T47D (cell line): ENCODE results near the gene TBR1.

Experiments
- DNase-seq, 2 experiments: peaks; one replicate each; pipeline versions ENCODE4 v3.0.0 to v3.0.0-alpha.2; 2011 to 2012; ENCODE audit warnings: low read depth in 1 of 2, low spot score in 1 of 2
- JUND ChIP-seq: IDR thresholded peaks from 2 replicates; pipeline ENCODE4 v1.6.1; 2012; ENCODE audit warnings: low read depth
- in situ Hi-C: cut with HindIII; loops from 2 replicates; pipeline ENCODE4 v1.10.0; 2016; ENCODE audit warnings: low sequenced_read_pairs, low pct_unique_long_range_greater_than_20kb

The TBR1 gene

GRCh38 chr2:161425728-161426454, 9.8 kb downstream of the TBR1 start:
- no peak for TF ChIP-seq JUND
- no peak for DNase-seq
- in situ Hi-C loops: no loop called here

DNA sequence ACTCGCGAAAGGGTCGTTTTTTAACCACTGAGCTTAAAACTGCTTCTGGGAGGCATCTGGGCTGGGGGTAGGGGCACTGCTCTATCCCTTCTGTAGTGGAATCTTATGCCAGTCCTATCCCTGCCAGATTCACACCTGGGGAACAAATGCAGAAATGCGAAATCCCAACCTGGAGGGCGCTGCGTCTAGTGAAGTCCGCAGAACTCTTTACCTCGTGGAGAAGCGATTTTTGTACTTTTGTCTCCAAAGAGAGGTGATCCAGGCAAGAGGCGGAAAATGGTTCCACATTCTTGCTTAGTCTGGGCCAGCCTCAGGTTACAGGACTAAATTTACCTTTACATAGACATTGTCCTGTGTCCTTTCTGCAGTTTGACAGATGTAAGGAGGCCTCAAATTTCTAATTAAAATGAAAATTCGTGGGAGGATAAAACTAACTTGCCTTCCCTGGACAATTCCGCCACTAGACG, 10.4 kb downstream of the TBR1 start:
- TF ChIP-seq JUND: no peak
- in situ Hi-C loops: no loop called here
- DNase-seq: no peak

GRCh38 chr2:161426922-161427663, 11.0 kb downstream of the TBR1 start:
- no peak for TF ChIP-seq JUND
- DNase-seq: no peak
- in situ Hi-C loops: no loop called here

DNA sequence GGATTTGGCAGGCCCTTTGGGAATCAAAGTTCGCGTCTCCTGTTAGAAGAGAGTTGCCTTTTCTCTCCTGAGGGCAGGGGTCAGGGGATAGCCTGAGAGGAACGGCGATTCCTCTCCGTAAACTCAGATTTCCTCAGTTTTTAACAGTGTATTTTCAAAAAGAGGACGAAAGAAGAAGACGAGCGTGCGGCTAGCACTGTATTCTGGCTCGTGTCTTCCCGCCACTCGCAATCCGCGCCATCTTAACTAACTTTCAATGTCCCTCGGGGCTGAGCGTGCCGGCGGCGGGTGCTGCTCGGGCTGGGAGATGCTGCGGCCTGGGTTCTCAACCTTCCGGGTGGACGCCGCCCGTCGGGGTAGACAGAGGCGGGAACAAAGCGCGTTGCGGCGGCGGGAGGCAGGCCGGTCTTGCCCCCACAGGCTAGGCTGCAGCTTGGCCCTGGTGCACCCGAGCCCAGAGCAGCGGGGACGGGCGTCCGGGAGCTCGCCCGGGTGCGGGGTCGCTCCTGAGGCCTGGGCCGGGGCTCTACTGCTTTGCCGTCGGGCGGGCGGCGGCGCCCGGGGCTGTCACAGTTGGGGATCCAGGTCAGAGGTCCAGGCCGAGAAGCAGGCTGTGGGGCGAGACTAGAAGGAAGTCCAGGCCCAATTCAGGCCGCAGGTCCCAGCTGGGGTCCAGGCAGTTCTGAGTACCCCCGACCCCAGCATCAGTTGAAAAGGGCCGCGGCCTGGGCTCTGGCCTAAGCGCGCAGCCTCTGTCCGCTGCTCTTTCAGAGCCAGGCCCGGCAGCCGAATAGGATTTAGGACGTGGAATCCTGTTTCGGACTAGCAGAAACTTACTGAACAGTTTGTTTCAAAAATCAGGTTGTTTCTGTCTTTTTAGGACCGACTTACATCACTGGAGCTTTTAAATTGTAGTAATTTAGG, 11.8 kb downstream of the TBR1 start:
- in situ Hi-C loops: no loop called here
- DNase-seq: no peak
- no peak for TF ChIP-seq JUND

DNA sequence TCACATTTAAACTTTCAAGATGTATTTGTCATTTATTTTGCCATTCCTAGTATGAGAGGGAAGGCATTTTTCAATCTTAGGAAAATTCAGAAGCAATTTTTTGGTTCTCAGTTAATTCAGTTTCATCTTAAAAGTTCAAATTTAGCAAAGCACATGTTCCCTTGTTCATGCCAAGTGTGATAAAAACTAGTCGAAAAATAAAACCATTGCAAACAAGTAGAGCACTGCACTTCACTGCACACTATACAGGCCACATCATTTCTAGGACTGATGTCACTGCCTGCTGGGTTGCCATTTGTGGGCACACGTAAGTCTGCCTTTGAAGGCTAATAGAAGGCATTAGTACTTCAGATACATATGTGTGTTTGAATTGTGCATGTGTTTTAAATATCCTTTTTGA, 14.3 kb downstream of the TBR1 start:
- TF ChIP-seq JUND: no peak
- DNase-seq: no peak
- in situ Hi-C loops: no loop called here

DNA sequence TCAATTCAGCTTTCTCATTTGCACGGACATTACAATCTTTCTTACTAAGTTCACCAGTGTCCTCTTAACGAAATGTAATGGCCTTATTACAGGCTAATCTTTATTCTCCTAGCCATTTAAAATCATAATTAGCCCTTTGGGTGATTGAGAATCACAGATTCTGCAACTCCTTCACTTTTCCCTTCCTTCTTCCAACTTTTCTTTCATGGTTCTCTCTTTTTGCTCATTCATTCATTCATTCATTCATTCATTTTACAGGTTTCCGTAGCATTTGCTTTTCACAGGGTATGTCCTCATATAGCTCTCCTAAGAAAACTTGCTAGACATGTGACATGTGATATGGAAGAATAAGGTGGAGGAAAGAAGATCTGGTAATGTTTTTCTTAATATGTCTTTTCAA, 16.0 kb downstream of the TBR1 start:
- no peak for TF ChIP-seq JUND
- DNase-seq: no peak
- in situ Hi-C loops: no loop called here

DNA sequence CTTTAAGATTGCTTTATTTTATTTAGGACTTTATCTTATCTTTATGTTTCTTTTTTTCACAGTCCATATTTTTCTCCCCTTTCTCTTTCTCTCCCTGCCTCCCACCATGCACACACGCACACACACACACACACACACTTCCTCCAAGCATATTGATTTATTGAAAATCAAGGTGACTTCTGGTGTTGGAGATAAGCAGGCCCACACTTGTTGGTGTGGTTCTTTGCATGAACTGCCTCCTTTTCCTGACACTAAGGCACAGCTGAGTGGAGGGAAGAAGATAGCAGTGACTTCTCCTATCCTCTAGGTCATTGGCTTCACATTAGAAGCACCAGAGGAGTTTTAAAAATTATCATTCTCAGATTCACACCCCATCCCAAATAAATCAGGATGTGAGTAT, 18.0 kb downstream of the TBR1 start:
- in situ Hi-C loops: no loop called here
- TF ChIP-seq JUND: no peak
- DNase-seq: no peak

- TF ChIP-seq JUND: no peak
- no peak for DNase-seq
- in situ Hi-C loops: no loop called here
Observed at GRCh38 chr2:161436411-161436810, 20.3 kb downstream of the TBR1 start.

DNA sequence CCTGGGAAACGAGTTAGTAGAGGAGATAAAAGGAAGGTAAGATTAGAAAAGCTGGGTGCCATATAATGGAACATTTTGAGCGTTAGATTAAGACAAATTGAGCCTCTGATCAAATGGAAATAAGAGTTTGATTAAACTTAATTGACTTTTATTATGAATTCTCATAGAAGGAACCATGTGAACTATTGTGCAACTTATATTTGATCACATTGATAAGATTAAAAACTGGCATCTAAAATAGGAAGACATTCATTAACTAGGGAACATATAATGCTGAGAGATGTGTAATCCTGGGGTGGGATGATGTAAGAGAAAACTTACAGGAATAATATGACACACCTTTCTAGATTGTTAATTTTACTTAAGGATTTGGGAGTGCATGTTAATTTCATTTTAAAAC, 22.5 kb downstream of the TBR1 start:
- TF ChIP-seq JUND: no peak
- in situ Hi-C loops: no loop called here
- DNase-seq: no peak

DNA sequence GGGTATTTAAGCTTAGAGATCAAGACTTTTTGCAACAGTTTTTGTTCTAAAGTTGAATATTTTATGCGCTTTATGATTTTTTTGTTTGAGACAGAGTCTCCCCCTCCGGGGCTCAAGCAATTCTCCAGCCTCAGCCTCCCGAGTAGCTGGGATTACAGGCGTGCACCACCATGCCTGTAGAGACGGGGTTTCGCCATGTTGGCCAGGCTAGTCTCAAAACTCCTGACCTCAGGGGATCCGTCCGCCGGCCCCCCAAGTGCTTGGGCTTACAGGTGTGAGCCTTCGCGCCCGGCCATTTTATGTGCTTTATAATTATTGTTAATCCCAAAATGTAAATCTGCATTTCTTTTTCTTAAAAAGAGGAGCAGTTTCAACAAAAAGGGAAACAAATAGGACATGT, 29.0 kb downstream of the TBR1 start:
- no peak for TF ChIP-seq JUND
- DNase-seq: no peak
- in situ Hi-C loops: no loop called here

- in situ Hi-C loops: no loop called here
- TF ChIP-seq JUND: no peak
- DNase-seq: no peak
Observed at GRCh38 chr2:161448431-161448830, 32.3 kb downstream of the TBR1 start.

- in situ Hi-C loops: no loop called here
- no peak for DNase-seq
- no peak for TF ChIP-seq JUND
Observed at GRCh38 chr2:161471631-161472030, 55.5 kb downstream of the TBR1 start.
